SK-N-SH (cell line): ENCODE results near the gene VIPR2. TPM values are rescaled to one million over a fixed set of nuclear protein-coding genes. Genes with fewer than 3 reads are reported as not detected.
A peak's percentile ranks its signal among the peaks of the same experiment; 100 is the strongest.

ENCODE experiments used
- CTCF ChIA-PET: fragments of 300-600, 350-600 bp; formaldehyde crosslinking; extraction: SDS; loops from one replicate; lab custom pipeline; 2021; lab: Yijun Ruan, JAX
- POLR2A ChIA-PET: fragments of 350-600 bp; sonication (Branson Sonifier 250); formaldehyde crosslinking; extraction: SDS; loops from one replicate; lab custom pipeline; 2020; ENCODE audit warnings: antibody characterized with exemption, inconsistent platforms; lab: Yijun Ruan, JAX
- DNase-seq: peaks from one replicate; pipeline ENCODE4 v3.0.0; 2012
- H2AFZ ChIP-seq: fragments of 200-600 bp; sonication (generic); 2 replicates; pipeline ENCODE4 v1.8.1; 2016; ENCODE audit warnings: antibody characterized with exemption, mild to moderate bottlenecking, low read depth
- H3F3A ChIP-seq: fragments of 200-600 bp; sonication (generic); replicated peaks from 2 replicates; pipeline ENCODE3; 2016; ENCODE audit warnings: antibody characterized with exemption, mild to moderate bottlenecking; ENCODE audit not compliant: insufficient read depth
- H3K27ac ChIP-seq, 2 experiments: fragments of 200-500 bp in 1 of 2; fragments of 200-600 bp in 1 of 2; sonication (Bioruptor generic) in 1 of 2; sonication (generic), shearing (Covaris generic) in 1 of 2; 2 replicates each; pipeline versions ENCODE4 v1.5.1 to v1.6.1; 2014 to 2016; ENCODE audit warnings: low read depth in 2 of 2, inconsistent platforms in 1 of 2, low read length in 1 of 2, mild to moderate bottlenecking in 1 of 2, mixed read lengths in 1 of 2
- H3K27me3 ChIP-seq: fragments of 200-600 bp; sonication (generic), shearing (Covaris generic); 2 replicates; pipeline ENCODE4 v1.6.1; 2016; ENCODE audit warnings: mixed run types; ENCODE audit not compliant: insufficient read depth
- H3K36me3 ChIP-seq, 2 experiments: fragments of 200-500 bp in 1 of 2; fragments of 200-600 bp in 1 of 2; sonication (Bioruptor generic) in 1 of 2; sonication (generic) in 1 of 2; replicated peaks in 1 of 2; 2 replicates each; pipeline versions ENCODE3 to v1.5.1; 2014 to 2016; ENCODE audit warnings: low read length in 1 of 2, mild to moderate bottlenecking in 1 of 2; ENCODE audit not compliant: insufficient read depth in 2 of 2, control insufficient read depth in 1 of 2
- H3K4me1 ChIP-seq, 2 experiments: fragments of 200-500 bp in 1 of 2; fragments of 200-600 bp in 1 of 2; sonication (Bioruptor generic) in 1 of 2; sonication (generic), shearing (Covaris generic) in 1 of 2; 2 replicates each; pipeline versions ENCODE4 v1.5.1 to v1.6.1; 2014 to 2016; ENCODE audit warnings: low read depth in 1 of 2, low read length in 1 of 2, mixed run types in 1 of 2; ENCODE audit not compliant: insufficient read depth in 2 of 2, control insufficient read depth in 1 of 2
- H3K4me2 ChIP-seq: fragments of 200-600 bp; sonication (generic), shearing (Covaris generic); 2 replicates; pipeline ENCODE4 v1.6.1; 2017; ENCODE audit warnings: mixed run types
- H3K4me3 ChIP-seq, 2 experiments: fragments of 200-500 bp in 1 of 2; fragments of 200-600 bp in 1 of 2; sonication (Bioruptor generic) in 1 of 2; sonication (generic), shearing (Covaris generic) in 1 of 2; 2 replicates each; pipeline versions ENCODE4 v1.5.1 to v1.8.1; 2014 to 2016; ENCODE audit warnings: low read depth in 2 of 2, inconsistent platforms in 1 of 2, low read length in 1 of 2, mild to moderate bottlenecking in 1 of 2, mixed read lengths in 1 of 2, moderate library complexity in 1 of 2
- H3K79me2 ChIP-seq: fragments of 200-600 bp; sonication (generic); 2 replicates; pipeline ENCODE4 v1.8.1; 2017; ENCODE audit warnings: mild to moderate bottlenecking; ENCODE audit not compliant: insufficient read depth
- H3K9ac ChIP-seq: fragments of 200-600 bp; sonication (generic); 2 replicates; pipeline ENCODE4 v1.6.1; 2017; ENCODE audit warnings: mixed run types
- H3K9me2 ChIP-seq: fragments of 200-600 bp; sonication (generic); 2 replicates; pipeline ENCODE4 v1.6.1; 2017; ENCODE audit warnings: mixed run types
- H3K9me3 ChIP-seq: fragments of 200-600 bp; sonication (generic); 2 replicates; pipeline ENCODE4 v1.6.1; 2017; ENCODE audit warnings: mixed run types, mild to moderate bottlenecking, moderate library complexity
- H4K20me1 ChIP-seq: fragments of 200-600 bp; sonication (generic); 2 replicates; pipeline ENCODE4 v1.6.1; 2017; ENCODE audit warnings: mild to moderate bottlenecking, mixed run types; ENCODE audit not compliant: insufficient read depth
- CHD2 ChIP-seq: fragments of 150-350 bp; IDR thresholded peaks from 2 replicates; pipeline ENCODE4 v1.6.1; 2018; ENCODE audit warnings: low read length; ENCODE audit not compliant: partially characterized antibody
- ELF1 ChIP-seq: IDR thresholded peaks from 2 replicates; pipeline ENCODE4 v1.4.0; 2012
- EP300 ChIP-seq, 2 experiments: IDR thresholded peaks; 2 replicates each; pipeline versions ENCODE4 v1.4.0 to v1.6.1; 2012; ENCODE audit warnings: borderline replicate concordance in 1 of 2, low read depth in 1 of 2, low read length in 1 of 2
- EZH2phosphoT487 ChIP-seq: fragments of 200-600 bp; sonication (generic); IDR thresholded peaks from 2 replicates; pipeline ENCODE4 v1.6.1; 2017; ENCODE audit warnings: low read depth, mixed run types, mild to moderate bottlenecking, antibody characterized with exemption, moderate library complexity, borderline replicate concordance
- FOXJ3 ChIP-seq: sonication (generic); formaldehyde crosslinking; IDR thresholded peaks from 2 replicates; pipeline ENCODE4 v1.5.1; 2020; ENCODE audit warnings: mild to moderate bottlenecking, missing genetic modification reagents
- GATA2 ChIP-seq: sonication (generic); formaldehyde crosslinking; IDR thresholded peaks from 2 replicates; pipeline ENCODE4 v1.5.0; 2020; ENCODE audit warnings: mild to moderate bottlenecking, missing genetic modification reagents
- IRF3 ChIP-seq: fragments of 150-350 bp; IDR thresholded peaks from 2 replicates; pipeline ENCODE4 v1.6.1; 2016; ENCODE audit warnings: mild to moderate bottlenecking, low read depth, low read length
- JUND ChIP-seq: IDR thresholded peaks from 2 replicates; pipeline ENCODE4 v1.4.0; 2012
- MEF2A ChIP-seq: IDR thresholded peaks from 2 replicates; pipeline ENCODE4 v1.4.0; 2012; ENCODE audit warnings: low read depth, borderline replicate concordance
- MXI1 ChIP-seq: IDR thresholded peaks from 2 replicates; pipeline ENCODE4 v1.6.1; 2012; ENCODE audit warnings: mild to moderate bottlenecking, low read depth, low read length, improper control_type of control experiment
- NFIC ChIP-seq: IDR thresholded peaks from 2 replicates; pipeline ENCODE4 v1.4.0; 2012; ENCODE audit warnings: borderline replicate concordance
- NRF1 ChIP-seq: IDR thresholded peaks from 2 replicates; pipeline ENCODE4 v1.6.1; 2012; ENCODE audit warnings: low read depth, mild to moderate bottlenecking, low read length
- POLR2AphosphoS5 ChIP-seq: IDR thresholded peaks from 2 replicates; pipeline ENCODE4 v1.6.1; 2012; ENCODE audit warnings: low read depth, low read length
- RAD21 ChIP-seq: IDR thresholded peaks from 2 replicates; pipeline ENCODE4 v1.6.1; 2012; ENCODE audit warnings: mild to moderate bottlenecking, low read length
- RCOR1 ChIP-seq: fragments of 150-350 bp; IDR thresholded peaks from 2 replicates; pipeline ENCODE4 v1.6.1; 2017; ENCODE audit warnings: antibody characterized with exemption, low read length
- REST ChIP-seq: IDR thresholded peaks from 2 replicates; pipeline ENCODE4 v1.6.1; 2012; ENCODE audit warnings: mild to moderate bottlenecking, low read depth, low read length, moderate library complexity
- RXRA ChIP-seq: IDR thresholded peaks from 2 replicates; pipeline ENCODE4 v1.4.0; 2012; ENCODE audit warnings: low read depth, mild to moderate bottlenecking, borderline replicate concordance
- SIN3A ChIP-seq: IDR thresholded peaks from 2 replicates; pipeline ENCODE4 v1.6.1; 2012; ENCODE audit warnings: low read depth, mild to moderate bottlenecking, low read length, moderate library complexity, borderline replicate concordance
- TEAD4 ChIP-seq: IDR thresholded peaks from 2 replicates; pipeline ENCODE4 v1.4.0; 2012; ENCODE audit warnings: mild to moderate bottlenecking, borderline replicate concordance; ENCODE audit not compliant: insufficient read depth
- USF1 ChIP-seq: IDR thresholded peaks from 2 replicates; pipeline ENCODE4 v1.4.0; 2012; ENCODE audit warnings: low read depth, borderline replicate concordance
- USF2 ChIP-seq: fragments of 150-350 bp; IDR thresholded peaks from 2 replicates; pipeline ENCODE4 v1.6.1; 2017; ENCODE audit warnings: antibody characterized with exemption, low read length, low read depth, borderline replicate concordance
- YY1 ChIP-seq: IDR thresholded peaks from 2 replicates; pipeline ENCODE4 v1.4.0; 2012; ENCODE audit warnings: low read depth, mild to moderate bottlenecking
- ZBTB33 ChIP-seq: IDR thresholded peaks from 2 replicates; pipeline ENCODE4 v1.4.0; 2012; ENCODE audit warnings: low read depth, borderline replicate concordance
- WGBS: methylation state at CpG from one replicate; pipeline ENCODE4 v1.1.6; 2017; ENCODE audit warnings: low lambda C conversion rate; 5-methylcytosine and 5-hydroxymethylcytosine counted together
- polyA plus RNA-seq, 3 experiments: library from polyadenylated mRNA; depleted of rRNA; stranded (reverse); fragments of >200 nt; gene quantifications; 2 replicates each; pipeline ENCODE4 v1.2.3, GENCODE V29; 2012

Gene VIPR2
- polyA plus RNA-seq, 1 of the 3 experiments (the other 2 are of a cell fraction) = not detected

GRCh38 chr7:159108491-159108890 lies 36.2 kb downstream of the VIPR2 start:
- no peaks in the 10 kb centered on the region for H4K20me1 ChIP-seq
- H3K9me3 ChIP-seq = peaks cover 12% of the 10 kb centered on the region; the same call in 1 of the 2 replicates
- no peaks in the 10 kb centered on the region for H3F3A ChIP-seq
- H2AFZ ChIP-seq = no peak overlapping the region
- no peak overlapping the region for H3K4me3 ChIP-seq
- TF ChIP-seq RAD21 (0 out of 2 replicates have a peak, but pooled peaks have one; percentile 21), EZH2phosphoT487 (no peak), TEAD4 (no peak), FOXJ3 (CRISPR knock-in tag) (0 out of 2 replicates have a peak, but pooled peaks have one; percentile 21), USF1 (no peak), USF2 (no peak), ZBTB33 (no peak), REST (no peak), GATA2 (no peak), JUND (no peak), NRF1 (no peak), MEF2A (no peak), CHD2 (peak; percentile 61), SIN3A (no peak), IRF3 (no peak), RXRA (no peak), EP300 (IDR thresholded peaks at IDR 0.05; ENCODE audit: borderline replicate concordance in 1 of 2, low read depth in 1 of 2, low read length in 1 of 2) (0 out of 4 replicates have a peak, but pooled peaks of 1 of the 2 experiments have one; percentile 63), POLR2AphosphoS5 (no peak), MXI1 (no peak; the same call in 1 of the 2 replicates), NFIC (no peak), ELF1 (no peak), YY1 (no peak), RCOR1 (peak; percentile 56)
- H3K9me2 ChIP-seq = no peaks in the 10 kb centered on the region
- H3K36me3 ChIP-seq = no peaks in the 10 kb centered on the region
- no peak overlapping the region for H3K4me2 ChIP-seq
- no peaks in the 10 kb centered on the region for H3K79me2 ChIP-seq
- POLR2A ChIA-PET = no interaction called here
- H3K4me1 ChIP-seq = peaks cover 0 to 67% of the 10 kb centered on the region in 2 experiments; a peak in 2 of 4 replicates
- no peaks in the 10 kb centered on the region for H3K27me3 ChIP-seq
- peak overlapping the region in 1 of 2 experiments; percentile 85; a peak in 2 of 4 replicates for H3K27ac ChIP-seq
- peak; percentile 83 for DNase-seq
- WGBS = 14% methylated on average over 2 of the region's 2 CpGs
- no peak overlapping the region for H3K9ac ChIP-seq
- CTCF ChIA-PET = interaction anchor here (0.8 kb wide), 1 partner anchor 78 kb away, joined by 3 read pairs; no protein-coding TSS in a partner anchor
